ENCODE data around the gene SYCP2L. TPM values are rescaled to one million over a fixed set of nuclear protein-coding genes. Genes with fewer than 3 reads are reported as not detected.
"Not testable (repeated sequence)": the region's sequence is repeated elsewhere in the genome, so short reads cannot be mapped to it uniquely, and the experiment has no call there.

SYCP2L gene
- polyA plus RNA-seq, 2 of the 4 experiments (the other 2 are of a cell fraction): 2.6 to 13.5 TPM

- no peak for TF ChIP-seq REST (IDR thresholded peaks at IDR 0.05)
- no peak for TF ChIP-seq RNF2 (IDR thresholded peaks at IDR 0.05; ENCODE audit: borderline replicate concordance, low read depth)
- TF ChIP-seq PBX3 (IDR thresholded peaks at IDR 0.05): no peak
- no peak for TF ChIP-seq HMGXB4 (CRISPR knock-in tag; IDR thresholded peaks at IDR 0.05; ENCODE audit: borderline replicate concordance)
- TF ChIP-seq CBX2 (IDR thresholded peaks at IDR 0.05; ENCODE audit: borderline replicate concordance, low read depth): no peak
- TF ChIP-seq CHD2 (IDR thresholded peaks at IDR 0.05; ENCODE audit: low read length, partially characterized antibody): no peak
- no peak for TF ChIP-seq KDM5A (IDR thresholded peaks at IDR 0.05)
- TF ChIP-seq RCOR1 (IDR thresholded peaks at IDR 0.05; ENCODE audit: low read depth, low read length): no peak
Measured at GRCh38 chr6:10862361-10862760, 24.5 kb upstream of the SYCP2L start (continued).

GRCh38 chr6:10863031-10863430 lies 23.8 kb upstream of the SYCP2L start:
- CTCF ChIA-PET; H3K4me2 ChIP-seq; H3K4me1 ChIP-seq; ATAC-seq; POLR2A ChIA-PET; DNase-seq (ENCODE audit: low read depth in 1 of 2, low spot score in 1 of 2); H3K27ac ChIP-seq; H3K4me3 ChIP-seq; H3K9me3 ChIP-seq; FAIRE-seq: not testable (repeated sequence)
- 79% methylated on average over 4 of the region's 7 CpGs for WGBS (ENCODE audit: missing lambda C conversion rate)

GRCh38 chr6:10866709-10867108 lies 20.1 kb upstream of the SYCP2L start:
- FAIRE-seq, ATAC-seq: not testable (repeated sequence)
- WGBS (ENCODE audit: missing lambda C conversion rate): 55% methylated on average over 3 of the region's 3 CpGs

GRCh38 chr6:10867952-10868351 lies 18.9 kb upstream of the SYCP2L start:
- Histone ChIP-seq H3K4me2 (no peak overlapping the region), H3K4me3 (no peak overlapping the region), H3K9me3 (no peaks in the 10 kb centered on the region), H3K27ac (no peak overlapping the region), H3K4me1 (no peaks in the 10 kb centered on the region)
- FAIRE-seq (no peak), ATAC-seq (no peak), DNase-seq (ENCODE audit: low read depth in 1 of 2, low spot score in 1 of 2) (no peak)
- WGBS (ENCODE audit: missing lambda C conversion rate): 76% methylated on average over 3 of the region's 3 CpGs
- ChIA-PET CTCF (no interaction called here), POLR2A (no interaction called here)
- TF ChIP-seq MAX (IDR thresholded peaks at IDR 0.05) (no peak), ZSCAN20 (CRISPR knock-in tag; IDR thresholded peaks at IDR 0.05) (no peak), HMGXB4 (CRISPR knock-in tag; IDR thresholded peaks at IDR 0.05; ENCODE audit: borderline replicate concordance) (no peak), CBX8 (IDR thresholded peaks at IDR 0.05) (no peak)

More at GRCh38 chr6:10866709-10867108, 20.1 kb upstream of the SYCP2L start:
- H3K4me2 ChIP-seq; H3K4me1 ChIP-seq; POLR2A ChIA-PET; H3K4me3 ChIP-seq; H3K9me3 ChIP-seq; H3K27ac ChIP-seq; DNase-seq (ENCODE audit: low read depth in 1 of 2, low spot score in 1 of 2): not testable (repeated sequence)
- CTCF ChIA-PET: interaction anchor here (0.9 to 1.2 kb wide), 2 partner anchors 20 to 25 kb away, joined by 3 to 4 read pairs; partner anchors contain the start of gene SYCP2L

Measured in A549 (cell line).